DMS153 treated with DMSO at 0.1 percent for 48 hours (cell line): ENCODE results near the gene ADK.
"Not testable (repeated sequence)": the region's sequence is repeated elsewhere in the genome, so short reads cannot be mapped to it uniquely, and the experiment has no call there.

Experiments
- DNase-seq: peaks from one replicate; lab custom pipeline; 2025; ENCODE audit not compliant: unreplicated experiment; lab: John Stamatoyannopoulos, UW

The ADK gene

DNA sequence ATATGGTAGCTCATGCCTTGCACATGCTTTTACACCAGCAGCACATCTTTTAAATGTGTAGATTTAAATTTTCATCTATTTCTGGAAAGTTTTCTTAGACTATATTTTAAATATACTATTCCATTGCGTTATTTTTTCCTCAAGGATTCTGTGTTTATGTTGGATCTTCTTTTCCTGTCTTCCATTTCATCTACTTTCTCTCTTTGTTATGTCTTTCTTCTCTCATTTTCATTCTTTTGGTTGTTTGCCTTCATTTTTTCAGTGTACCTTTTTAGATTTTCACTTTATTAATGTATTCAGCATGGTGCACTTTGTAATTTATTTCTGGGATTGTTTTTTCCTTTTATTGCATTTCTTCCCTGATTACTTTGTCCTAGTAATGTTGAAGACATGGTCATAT lies 329.8 kb downstream of the ADK start:
- DNase-seq, result no peak

DNA sequence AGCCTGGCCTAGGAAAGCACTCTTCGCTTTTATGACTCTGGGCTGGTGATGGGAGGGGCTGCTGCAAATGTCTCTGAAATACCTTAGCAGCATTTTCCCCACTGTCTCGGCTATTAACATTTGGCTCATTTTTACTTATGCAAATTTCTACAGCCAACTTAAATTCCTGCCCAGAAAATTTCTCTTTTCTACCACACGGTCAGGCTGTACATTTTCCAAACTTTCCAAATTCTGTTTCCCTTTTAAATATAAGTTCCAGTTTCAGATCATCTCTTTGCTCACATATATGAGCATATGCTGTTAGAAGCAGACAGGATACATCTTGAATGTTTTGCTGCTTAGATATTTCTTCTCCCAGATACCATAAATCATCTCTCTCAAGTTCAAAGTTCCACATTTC lies 332.3 kb downstream of the ADK start:
- DNase-seq, result no peak

DNA sequence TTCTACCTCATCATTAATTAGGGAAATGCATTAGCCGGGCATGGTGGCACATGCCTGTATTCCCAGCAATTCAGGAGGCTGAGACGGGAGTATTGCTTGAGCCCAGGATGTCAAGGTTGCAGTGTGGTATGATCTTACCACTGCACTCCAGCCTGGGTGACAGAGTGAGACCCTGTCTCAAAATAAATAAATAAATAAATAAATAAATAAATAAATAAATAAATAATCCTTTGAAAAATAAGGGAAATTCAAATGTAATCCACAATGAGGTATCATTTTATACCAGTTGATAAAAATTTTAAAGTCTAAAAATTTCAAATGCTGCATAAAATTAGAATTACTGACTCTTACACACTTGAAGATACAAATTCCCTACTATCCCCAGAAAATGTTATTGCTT lies 334.3 kb downstream of the ADK start:
- DNase-seq, result no peak

DNA sequence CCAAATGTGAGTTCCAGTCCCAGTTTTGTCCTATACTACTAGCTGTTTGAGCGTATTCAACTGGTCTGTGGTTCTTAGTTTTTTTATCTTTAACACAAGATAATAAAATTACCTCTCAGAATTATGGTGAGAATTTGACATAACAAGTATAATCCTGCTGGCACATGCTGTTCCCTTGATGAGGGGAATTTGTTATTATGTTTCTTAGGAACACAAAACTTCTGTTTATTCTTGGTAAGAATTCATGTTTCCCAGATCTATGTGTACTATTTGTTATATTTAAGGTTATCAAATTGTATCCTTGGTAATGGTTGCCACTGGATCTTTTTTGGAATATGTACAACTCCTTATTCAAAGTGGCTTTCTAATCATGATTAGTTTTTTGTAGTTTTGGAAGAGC lies 335.6 kb downstream of the ADK start:
- no peak for DNase-seq

DNA sequence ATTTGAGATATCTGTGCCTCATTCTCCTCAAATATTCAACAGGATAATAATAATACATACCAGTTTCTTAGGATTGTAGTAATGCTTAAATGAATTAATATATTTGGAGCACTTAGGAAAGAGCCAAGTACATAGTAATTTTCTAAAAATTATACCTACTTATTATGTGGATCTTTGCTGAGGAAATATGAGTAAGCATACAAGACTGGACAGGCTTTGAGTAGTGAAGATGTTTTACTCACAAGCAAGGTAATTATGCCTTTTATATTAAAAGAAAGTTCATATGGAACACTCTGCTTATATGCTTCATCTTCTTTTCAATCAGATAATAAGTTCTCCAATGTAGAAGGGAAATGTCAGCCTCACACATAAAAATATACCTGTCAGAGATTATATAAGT lies 337.9 kb downstream of the ADK start:
- no peak for DNase-seq

DNA sequence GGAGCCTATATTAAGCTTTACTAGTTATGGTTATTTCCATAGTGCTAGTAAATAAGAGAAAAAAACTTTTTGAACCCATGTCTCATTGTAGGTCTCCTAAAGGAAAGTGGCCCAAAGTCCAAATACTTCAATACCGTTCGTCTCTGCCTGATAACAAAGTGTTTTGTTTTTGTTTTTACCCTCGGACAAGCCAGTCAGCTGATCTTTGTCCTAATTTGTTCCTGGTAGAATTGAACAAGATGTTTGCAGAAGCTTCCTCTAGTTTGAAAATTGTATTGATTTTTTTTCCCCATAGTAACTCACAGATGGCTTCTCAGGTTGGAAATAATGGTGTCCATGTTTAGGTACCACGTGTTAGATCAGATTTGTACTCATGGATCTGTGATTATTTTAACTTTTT lies 339.5 kb downstream of the ADK start:
- no peak for DNase-seq

DNA sequence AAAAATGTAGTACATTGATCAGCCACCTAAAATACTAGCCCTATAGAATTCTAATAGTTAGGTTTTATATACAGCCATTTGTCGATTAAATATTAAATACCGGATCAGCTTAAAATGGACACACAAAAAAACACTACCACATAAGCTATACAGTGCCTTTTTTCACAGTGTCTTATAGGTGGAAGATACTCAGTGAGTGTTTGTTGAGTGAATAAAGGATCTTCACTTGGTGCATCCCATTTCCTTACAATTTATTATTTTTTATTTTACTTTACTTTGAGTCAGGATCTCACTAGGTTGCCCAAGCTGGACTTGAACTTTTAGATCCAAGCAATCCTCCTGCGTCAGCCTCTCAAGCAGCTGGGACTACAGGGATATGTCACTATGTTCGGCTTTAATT lies 340.0 kb downstream of the ADK start:
- DNase-seq, result no peak

DNA sequence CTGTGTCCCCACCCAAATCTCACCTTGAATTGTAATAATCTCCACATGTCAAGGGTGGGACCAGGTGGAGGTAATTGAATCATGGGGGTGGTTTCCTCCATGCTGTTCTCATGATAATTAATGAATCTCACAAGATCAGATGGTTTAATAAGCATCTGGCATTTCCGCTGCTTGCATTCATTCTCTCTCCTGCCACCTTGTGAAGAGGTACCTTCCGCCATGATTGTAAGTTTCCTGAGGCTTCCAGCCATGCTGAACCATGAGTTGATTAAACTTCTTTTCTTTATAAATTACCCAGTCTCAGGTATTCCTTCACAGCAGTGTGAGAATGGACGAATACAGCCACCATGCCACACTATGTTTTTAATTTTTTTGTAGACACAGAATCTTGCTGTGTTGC lies 345.3 kb downstream of the ADK start:
- not testable (repeated sequence) for DNase-seq

DNA sequence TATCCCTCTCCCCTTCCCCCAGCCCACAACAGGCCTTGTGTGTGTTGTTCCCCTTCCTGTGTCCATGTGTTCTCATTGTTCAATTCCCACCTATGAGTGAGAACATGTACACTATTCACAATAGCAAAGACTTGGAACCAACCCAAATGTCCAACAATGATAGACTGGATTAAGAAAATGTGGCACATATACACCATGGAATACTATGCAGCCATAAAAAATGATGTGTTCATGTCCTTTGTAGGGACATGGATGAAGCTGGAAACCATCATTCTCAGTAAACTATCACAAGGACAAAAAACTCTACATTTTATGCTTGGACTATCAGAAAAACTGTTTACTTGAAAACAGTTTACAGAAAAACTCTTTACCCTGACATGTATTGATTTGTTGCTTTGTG lies 347.6 kb downstream of the ADK start:
- not testable (repeated sequence) for DNase-seq

DNA sequence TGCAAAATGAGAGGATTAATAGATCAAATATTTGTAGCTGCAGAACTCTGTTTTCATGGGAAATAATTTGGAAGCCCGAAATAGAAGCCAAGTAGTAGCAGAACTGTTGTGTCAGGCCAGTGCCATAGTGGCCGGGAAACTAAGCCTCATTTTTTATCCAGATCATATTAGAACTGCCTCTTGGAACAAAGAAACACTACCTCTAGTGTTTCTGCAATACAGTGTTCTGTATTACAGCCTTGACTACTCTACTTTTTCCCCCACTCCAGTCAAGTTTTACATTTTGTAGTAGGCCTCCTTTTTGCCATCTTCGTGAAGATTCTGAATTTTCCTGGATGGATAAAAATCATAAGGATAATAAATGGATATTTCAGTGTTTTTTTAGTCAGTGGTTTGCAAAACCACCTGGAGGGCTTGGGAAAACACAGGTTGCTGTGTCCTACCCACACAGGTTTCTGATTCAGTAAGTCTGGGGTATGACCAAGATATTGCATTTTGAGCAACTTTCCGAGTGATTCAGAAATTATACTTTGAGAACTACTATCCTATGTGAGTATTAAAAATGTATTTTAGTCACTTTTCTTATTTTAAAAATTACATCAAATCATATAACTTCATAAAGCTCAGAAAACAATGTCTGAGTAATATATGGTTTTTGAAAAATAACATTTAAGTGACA lies 349.1 kb downstream of the ADK start:
- DNase-seq, result no peak

DNA sequence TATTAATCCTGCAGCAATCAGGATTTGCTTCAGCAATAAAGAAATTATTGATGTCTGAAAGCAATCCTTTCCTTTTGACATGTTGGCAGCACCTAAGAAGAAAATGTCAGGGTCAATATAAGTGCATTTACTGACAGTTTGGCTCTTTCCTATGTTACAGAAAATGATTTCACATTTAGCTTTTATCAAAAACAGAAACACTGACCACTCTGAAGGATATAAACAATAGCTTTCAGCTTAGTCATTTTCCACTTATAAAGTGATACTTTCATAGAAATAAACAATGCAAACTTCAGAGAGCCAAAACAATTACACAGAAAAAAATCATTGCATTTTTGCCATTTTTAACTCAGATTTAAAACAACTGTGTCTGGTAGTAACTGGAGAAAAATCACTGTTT lies 349.8 kb downstream of the ADK start:
- no peak for DNase-seq

DNA sequence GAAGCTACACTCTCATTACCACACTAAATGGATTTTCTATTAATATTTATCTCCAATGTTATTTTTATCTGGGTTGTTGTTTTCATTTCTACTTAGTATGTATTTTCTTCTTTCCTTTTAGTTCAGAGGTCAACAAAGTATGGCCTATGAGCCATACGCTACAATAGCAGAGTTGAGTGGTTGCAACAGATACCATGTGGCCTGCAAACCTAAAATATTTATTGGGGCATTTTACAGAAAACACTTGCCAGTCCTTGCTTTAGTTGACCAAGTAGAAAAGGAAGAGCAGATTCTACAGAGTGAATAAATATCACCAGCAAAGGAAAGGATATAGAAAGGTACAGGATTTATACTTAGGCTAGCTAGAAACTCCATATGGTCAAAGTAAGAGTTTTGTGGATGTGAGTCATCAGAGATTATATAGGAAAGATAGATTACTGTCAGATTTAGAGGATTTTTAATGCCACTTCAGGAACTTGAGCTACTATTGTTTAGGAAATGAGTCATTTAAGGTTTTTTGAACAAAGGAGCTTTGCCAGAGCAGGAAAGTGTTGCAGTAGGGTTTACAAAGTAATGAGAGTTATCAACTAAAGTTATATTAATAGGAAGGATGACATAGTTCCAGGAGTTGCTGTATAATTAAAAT lies 352.1 kb downstream of the ADK start:
- no peak for DNase-seq

DNA sequence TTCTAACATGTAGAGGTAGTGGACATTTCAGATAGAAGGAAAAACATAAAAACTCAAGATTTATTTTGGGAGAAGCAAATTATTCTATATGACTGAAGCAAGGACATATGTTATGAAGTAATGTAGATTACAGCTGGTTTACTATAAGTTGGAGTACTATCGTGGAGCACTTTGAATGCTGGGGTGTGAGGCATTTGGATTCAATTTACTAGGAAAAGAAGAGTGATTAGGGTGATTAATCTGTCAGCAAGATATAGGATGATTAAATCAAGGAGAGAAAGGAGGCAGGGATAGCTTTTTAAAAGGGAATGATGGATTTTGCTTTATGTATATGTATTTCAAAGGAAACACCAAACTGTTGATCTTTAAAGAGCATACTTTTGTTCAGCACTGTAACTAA lies 356.9 kb downstream of the ADK start:
- no peak for DNase-seq

DNA sequence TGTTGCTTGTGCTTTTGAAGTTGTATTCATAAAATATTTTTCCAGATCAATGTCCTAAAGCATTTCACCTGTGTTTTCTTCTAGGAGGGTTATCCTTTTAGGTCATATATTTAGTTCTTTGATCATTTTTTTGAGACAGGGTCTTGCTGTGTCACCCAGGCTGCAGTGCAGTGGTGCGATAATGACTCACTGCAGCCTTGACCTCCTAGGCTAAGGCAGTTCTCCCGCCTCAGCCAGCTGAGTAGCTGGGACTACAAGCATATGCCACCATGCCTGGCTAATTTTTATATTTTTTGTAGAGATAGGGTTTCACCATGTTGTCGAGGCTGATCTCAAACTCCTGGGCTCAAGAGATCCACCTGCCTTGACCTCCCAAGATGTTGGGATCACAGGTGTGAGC lies 359.6 kb downstream of the ADK start:
- no peak for DNase-seq

DNA sequence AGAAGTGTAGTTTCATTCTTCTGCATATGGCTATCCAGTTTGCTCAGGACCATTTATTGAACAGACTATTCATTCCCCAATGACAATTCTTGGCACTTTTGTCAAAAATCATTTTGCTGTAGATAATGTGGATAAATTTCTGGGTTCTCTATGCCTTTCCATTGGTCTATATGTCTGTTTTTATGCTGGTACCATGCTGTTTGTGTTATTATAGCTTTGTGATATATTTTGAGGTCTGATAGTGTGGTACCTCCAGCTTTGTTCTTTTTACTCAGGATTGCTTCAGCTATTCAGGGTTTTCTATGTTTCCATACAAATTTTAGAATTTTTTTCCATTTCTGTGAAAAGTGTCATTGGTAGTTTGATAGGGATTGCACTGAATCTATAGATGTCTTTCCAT lies 360.0 kb downstream of the ADK start:
- no peak for DNase-seq

DNA sequence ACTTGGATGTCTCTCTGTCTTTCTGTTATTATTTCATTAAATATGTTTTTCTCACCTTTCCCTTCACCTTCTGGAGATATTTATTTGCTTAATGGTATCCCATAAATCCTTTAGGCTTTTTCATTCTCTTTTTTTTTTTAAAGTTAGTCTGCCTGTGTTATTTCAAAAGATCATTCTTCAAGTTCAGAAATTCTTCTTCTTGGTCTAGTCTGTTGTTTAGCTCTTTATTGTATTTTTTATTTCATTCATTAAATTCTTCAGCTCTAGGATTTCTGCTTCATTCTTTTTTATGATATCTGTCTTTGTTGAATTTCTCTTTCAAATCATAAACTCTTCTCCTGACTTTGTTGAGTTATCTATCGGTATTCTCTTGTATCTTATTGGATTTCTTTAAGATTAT lies 363.3 kb downstream of the ADK start:
- DNase-seq, result no peak

DNA sequence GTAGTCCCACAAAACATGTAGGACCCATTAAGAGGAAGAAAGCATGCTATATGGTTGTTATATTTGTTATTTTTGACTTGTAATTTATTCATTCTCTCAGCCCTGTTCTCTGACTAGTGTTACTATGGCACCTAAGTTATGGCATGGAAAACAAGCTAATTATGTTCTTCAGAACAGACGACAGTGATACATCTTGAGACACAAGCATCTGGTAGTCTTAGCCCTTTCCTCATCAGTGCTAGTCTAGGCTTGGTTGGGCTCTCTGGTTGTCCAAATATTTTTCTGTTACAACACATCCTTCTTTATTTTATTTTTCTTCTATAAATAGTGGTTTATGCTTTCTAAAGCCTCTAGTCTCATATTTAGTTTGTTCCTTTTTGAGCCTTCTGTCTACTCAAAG lies 367.0 kb downstream of the ADK start:
- no peak for DNase-seq

DNA sequence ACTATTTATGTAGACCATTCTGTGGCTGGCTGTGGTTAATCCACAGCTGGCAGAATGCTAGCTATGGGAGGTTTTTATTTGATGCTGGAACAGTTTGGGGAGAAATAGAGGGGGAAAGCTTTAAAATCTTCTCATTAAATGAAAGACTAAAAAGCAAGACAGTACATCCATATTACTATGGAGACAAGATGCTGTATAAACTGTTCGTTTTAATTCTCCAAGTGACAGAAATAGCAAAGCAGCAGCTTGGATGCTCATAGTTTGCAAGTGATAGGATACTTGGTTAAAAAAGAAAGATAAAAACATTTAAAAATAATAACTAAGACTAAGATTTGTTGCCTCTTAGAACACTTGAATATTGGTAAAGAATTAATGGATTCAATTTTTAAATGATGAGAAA lies 370.5 kb downstream of the ADK start:
- DNase-seq, result no peak

DNA sequence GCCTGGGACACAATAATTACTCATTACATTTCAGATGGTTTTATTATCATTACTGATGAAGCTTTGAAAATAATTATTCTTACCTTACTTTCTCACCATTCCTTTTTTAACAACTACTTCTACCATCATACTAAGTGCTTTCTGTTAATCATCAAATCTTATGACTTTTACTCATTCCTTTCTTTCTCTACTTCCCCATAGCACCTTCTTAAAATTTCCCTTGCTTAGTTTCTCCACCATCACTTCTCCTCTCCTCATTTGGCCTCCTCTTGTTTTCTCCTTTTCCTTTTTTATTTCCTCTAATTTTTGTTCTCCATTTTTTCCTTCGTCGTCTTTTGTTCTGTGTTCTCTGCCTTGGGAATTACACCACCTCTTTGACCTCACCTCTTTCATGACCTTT lies 372.2 kb downstream of the ADK start:
- DNase-seq, result no peak

DNA sequence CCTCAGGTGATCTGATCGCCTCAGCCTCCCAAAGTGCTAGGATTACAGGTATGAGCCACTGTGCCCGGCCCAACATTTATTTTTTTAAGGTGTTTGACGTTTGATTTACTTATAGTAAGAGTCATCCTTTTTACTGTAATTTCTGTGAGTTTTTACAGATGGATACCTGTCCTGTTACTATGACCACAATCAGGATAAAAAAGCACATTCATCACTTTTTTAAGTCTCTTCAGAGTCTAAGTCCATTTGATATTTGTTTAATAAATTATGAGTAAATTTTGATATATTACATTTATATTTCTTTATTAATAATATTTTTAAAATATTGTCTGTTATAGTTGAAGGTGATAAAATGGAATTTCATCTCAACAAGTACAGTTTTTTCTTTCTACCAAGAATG lies 374.9 kb downstream of the ADK start:
- DNase-seq, result no peak

DNA sequence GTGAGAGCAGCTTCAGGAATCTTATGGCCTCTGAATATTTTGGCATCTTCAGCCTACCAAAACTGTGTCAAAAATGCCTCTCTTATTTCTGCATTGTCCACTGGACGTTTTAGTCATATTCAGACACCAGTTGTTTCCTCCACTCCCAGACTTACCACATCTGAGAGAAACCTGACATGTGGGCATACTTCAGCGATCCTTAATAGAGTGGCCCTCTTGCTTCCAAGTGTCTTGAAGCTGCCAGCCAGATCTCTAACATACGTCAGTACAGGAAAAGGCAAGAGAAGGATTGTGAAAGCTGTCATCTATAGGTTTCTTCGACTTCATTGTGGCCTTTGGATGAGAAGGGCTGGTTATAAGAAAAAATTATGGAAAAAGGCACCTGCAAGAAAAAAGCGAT lies 376.6 kb downstream of the ADK start:
- DNase-seq, result not testable (repeated sequence)

DNA sequence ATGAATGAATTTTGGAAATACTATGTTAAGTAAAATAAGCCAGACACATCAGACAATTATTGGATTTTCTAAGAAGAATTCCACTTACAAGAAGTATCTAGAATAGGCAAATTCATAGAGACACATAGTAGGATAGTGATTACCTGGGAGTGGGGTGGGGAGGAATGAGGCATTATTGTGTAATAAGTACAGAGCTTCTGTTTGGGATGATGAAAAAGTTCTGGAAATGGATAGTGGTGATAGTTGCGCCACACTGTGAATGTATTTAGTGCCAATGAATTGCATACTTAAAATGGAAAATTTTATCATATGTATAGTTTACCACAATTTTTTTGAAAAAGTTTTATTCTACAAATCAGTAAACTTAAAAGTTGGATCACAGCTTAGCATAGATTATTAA lies 378.2 kb downstream of the ADK start:
- DNase-seq, result no peak

DNA sequence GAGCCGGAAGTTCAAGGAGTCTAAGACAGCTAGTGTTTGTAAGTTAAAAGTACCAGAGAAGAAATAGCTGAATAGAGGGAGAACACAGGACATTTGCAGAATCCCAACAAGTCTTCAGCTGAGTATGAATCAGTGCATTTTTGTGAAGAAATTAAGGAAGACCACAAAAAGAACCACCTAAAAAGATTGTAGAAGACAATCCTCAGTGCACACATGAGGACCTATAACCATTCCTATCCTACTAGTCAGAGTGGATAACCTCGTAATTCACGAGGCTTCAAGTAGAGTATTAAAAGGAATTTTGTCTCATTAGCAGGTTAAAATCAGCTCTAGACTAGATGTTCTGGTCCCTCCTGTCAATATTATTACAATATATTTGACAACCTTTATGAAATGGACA lies 380.0 kb downstream of the ADK start:
- DNase-seq, result no peak
